ENCODE results near the gene CYP2C9.

- TF ChIP-seq CTCF (IDR thresholded peaks at IDR 0.05) (no peak), POLR2AphosphoS5 (IDR thresholded peaks at IDR 0.05) (no peak)
These were observed 100.8 kb downstream of the CYP2C9 start for GRCh38 chr10:95039281-95039680.
